CD14-positive monocyte (primary cell): ENCODE measurements around the gene AATK. TPM values are rescaled to one million over a fixed set of nuclear protein-coding genes. Genes with fewer than 3 reads are reported as not detected.

Experiments
- DNase-seq, 3 donors: peaks; one replicate each; pipeline ENCODE4 v3.0.0-alpha.2; 2011 to 2022
- H2AFZ ChIP-seq: 2 replicates; pipeline ENCODE4 v1.6.0; 2012; ENCODE audit warnings: mild to moderate bottlenecking, low read depth, low read length, inconsistent platforms; ENCODE audit not compliant: insufficient read depth, poor library complexity, severe bottlenecking
- H3K27ac ChIP-seq, 2 donors: 1 replicate in 1 of 2; 2 replicates in 1 of 2; pipeline ENCODE4 v1.5.1; 2012 to 2013; ENCODE audit warnings: low read length in 2 of 2, control low read depth in 1 of 2, inconsistent platforms in 1 of 2, low read depth in 1 of 2, mild to moderate bottlenecking in 1 of 2
- H3K27me3 ChIP-seq, 2 donors: one replicate each; pipeline versions ENCODE4 v1.6.0 to v1.6.1; 2011 to 2013; ENCODE audit warnings: low read length in 2 of 2; ENCODE audit not compliant: control insufficient read depth in 2 of 2, insufficient read depth in 2 of 2
- H3K36me3 ChIP-seq, 2 donors: replicated peaks in 1 of 2; 1 replicate in 1 of 2; 2 replicates in 1 of 2; pipeline versions ENCODE4 v1.5.1 to v1.6.1; 2012 to 2013; ENCODE audit warnings: low read length in 2 of 2, control low read depth in 1 of 2, inconsistent platforms in 1 of 2, mild to moderate bottlenecking in 1 of 2; ENCODE audit not compliant: insufficient read depth in 2 of 2, control insufficient read depth in 1 of 2
- H3K4me1 ChIP-seq, 2 donors: 1 replicate in 1 of 2; 2 replicates in 1 of 2; pipeline versions ENCODE4 v1.5.1 to v1.6.1; 2012 to 2013; ENCODE audit warnings: low read length in 2 of 2, control low read depth in 1 of 2, inconsistent platforms in 1 of 2, mild to moderate bottlenecking in 1 of 2, moderate library complexity in 1 of 2; ENCODE audit not compliant: insufficient read depth in 2 of 2, control insufficient read depth in 1 of 2
- H3K4me2 ChIP-seq: replicated peaks from 2 replicates; pipeline ENCODE3; 2012; ENCODE audit warnings: low read length, moderate library complexity, mild to moderate bottlenecking; ENCODE audit not compliant: poor library complexity, severe bottlenecking; ENCODE audit errors: extremely low read depth
- H3K4me3 ChIP-seq, 3 experiments: fragments of 200-600 bp in 1 of 3; sonication (generic) in 1 of 3; replicated peaks in 1 of 3; 1 replicate in 2 of 3; 2 replicates in 1 of 3; pipeline ENCODE4 v1.5.1; 2011 to 2013; ENCODE audit warnings: low read length in 3 of 3, mild to moderate bottlenecking in 3 of 3, control low read depth in 2 of 3, low read depth in 2 of 3, inconsistent platforms in 1 of 3, moderate library complexity in 1 of 3
- H3K79me2 ChIP-seq: 2 replicates; pipeline ENCODE4 v1.6.0; 2012; ENCODE audit warnings: mild to moderate bottlenecking, control low read depth, inconsistent platforms, low read length, moderate library complexity; ENCODE audit not compliant: insufficient read depth
- H3K9ac ChIP-seq: 2 replicates; pipeline ENCODE4 v1.6.0; 2017; ENCODE audit warnings: low read length, mild to moderate bottlenecking; ENCODE audit not compliant: insufficient read depth, poor library complexity, severe bottlenecking
- H3K9me3 ChIP-seq, 2 donors: replicated peaks in 1 of 2; 1 replicate in 1 of 2; 2 replicates in 1 of 2; pipeline versions ENCODE4 v1.5.1 to v1.6.1; 2012 to 2013; ENCODE audit warnings: low read length in 2 of 2, control low read depth in 1 of 2; ENCODE audit not compliant: control insufficient read depth in 1 of 2, insufficient read depth in 1 of 2
- H4K20me1 ChIP-seq: 2 replicates; pipeline ENCODE4 v1.6.0; 2012; ENCODE audit warnings: mild to moderate bottlenecking, low read length, control low read depth, moderate library complexity; ENCODE audit not compliant: insufficient read depth
- H3K27ac Mint-ChIP-seq, 7 donors: one replicate each; pipeline ENCODE4 v1.8.0; 2020; ENCODE audit warnings: mild to moderate bottlenecking in 7 of 7, mixed read lengths in 7 of 7, moderate library complexity in 6 of 7, inconsistent platforms in 2 of 7
- H3K27me3 Mint-ChIP-seq, 3 donors: one replicate each; pipeline ENCODE4 v1.8.0; 2021 to 2022; ENCODE audit warnings: low read depth in 3 of 3, mild to moderate bottlenecking in 3 of 3, mixed read lengths in 3 of 3, moderate library complexity in 3 of 3, inconsistent platforms in 1 of 3
- H3K36me3 Mint-ChIP-seq, 2 donors: one replicate each; pipeline ENCODE4 v1.8.0; 2020; ENCODE audit warnings: mixed read lengths in 2 of 2, inconsistent platforms in 1 of 2, mild to moderate bottlenecking in 1 of 2
- H3K4me1 Mint-ChIP-seq: one replicate; pipeline ENCODE4 v1.8.0; 2020; ENCODE audit warnings: mild to moderate bottlenecking, mixed read lengths
- H3K4me3 Mint-ChIP-seq, 2 donors: one replicate each; pipeline ENCODE4 v1.8.0; 2020; ENCODE audit warnings: mild to moderate bottlenecking in 2 of 2, mixed read lengths in 2 of 2, moderate library complexity in 1 of 2
- H3K9me3 Mint-ChIP-seq, 7 donors: one replicate each; pipeline ENCODE4 v1.8.0; 2020 to 2022; ENCODE audit warnings: mixed read lengths in 7 of 7, mild to moderate bottlenecking in 6 of 7, moderate library complexity in 6 of 7, inconsistent platforms in 2 of 7
- WGBS: methylation state at CpG from one replicate; pipeline ENCODE4 v1.1.5; 2013; ENCODE audit warnings: missing lambda C conversion rate; ENCODE audit not compliant: insufficient coverage; 5-methylcytosine and 5-hydroxymethylcytosine counted together
- intact Hi-C, 2 donors: fragments of 100-400 bp; cut with micrococcal nuclease; formaldehyde crosslinking; loops; one replicate each; pipeline versions ENCODE4 v1.15.0 to v1.15.1; 2023
- polyA plus RNA-seq, 3 donors: library from polyadenylated mRNA; depleted of rRNA in 1 of 3; unstranded in 2 of 3; stranded (reverse) in 1 of 3; fragments of 300-500 nt in 2 of 3; fragments of >200 nt in 1 of 3; fragmentation: Illumina TruSeq in 2 of 3; gene quantifications; 1 replicate in 2 of 3; 2 replicates in 1 of 3; pipeline ENCODE4 v1.2.3, GENCODE V29; 2012 to 2021
- TF ChIP-seq, protein P1 (sequence below): fragments of 200-600 bp; IDR thresholded peaks from one replicate; pipeline ENCODE4 v1.8.0; 2022; ENCODE audit warnings: antibody characterized with exemption, mild to moderate bottlenecking

The AATK gene
- polyA plus RNA-seq, 3 donors, result 0.93 to 15.3 (median 2.0) TPM

DNA sequence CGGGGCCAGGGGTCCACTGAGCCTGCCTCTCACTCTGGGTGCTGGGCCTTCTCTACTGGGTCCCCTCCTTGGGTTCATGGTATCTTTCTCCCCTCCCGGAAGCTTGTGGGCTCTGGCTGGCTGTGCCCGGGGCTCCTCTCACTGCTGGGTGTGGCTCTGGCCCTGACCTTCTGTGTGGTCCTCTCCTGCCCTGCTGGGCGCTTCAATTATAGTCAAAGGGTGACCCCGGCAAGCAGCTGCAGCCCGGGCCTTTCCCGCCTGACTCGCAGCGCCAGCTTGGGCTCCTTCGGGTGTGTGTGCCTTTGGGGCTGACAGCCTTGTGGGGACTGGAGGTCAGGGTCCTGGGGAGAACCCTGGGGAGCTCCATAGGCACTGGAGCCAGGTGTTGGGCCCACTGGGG is 55.0 kb downstream of the AATK start:
- TF ChIP-seq, protein P1, sequence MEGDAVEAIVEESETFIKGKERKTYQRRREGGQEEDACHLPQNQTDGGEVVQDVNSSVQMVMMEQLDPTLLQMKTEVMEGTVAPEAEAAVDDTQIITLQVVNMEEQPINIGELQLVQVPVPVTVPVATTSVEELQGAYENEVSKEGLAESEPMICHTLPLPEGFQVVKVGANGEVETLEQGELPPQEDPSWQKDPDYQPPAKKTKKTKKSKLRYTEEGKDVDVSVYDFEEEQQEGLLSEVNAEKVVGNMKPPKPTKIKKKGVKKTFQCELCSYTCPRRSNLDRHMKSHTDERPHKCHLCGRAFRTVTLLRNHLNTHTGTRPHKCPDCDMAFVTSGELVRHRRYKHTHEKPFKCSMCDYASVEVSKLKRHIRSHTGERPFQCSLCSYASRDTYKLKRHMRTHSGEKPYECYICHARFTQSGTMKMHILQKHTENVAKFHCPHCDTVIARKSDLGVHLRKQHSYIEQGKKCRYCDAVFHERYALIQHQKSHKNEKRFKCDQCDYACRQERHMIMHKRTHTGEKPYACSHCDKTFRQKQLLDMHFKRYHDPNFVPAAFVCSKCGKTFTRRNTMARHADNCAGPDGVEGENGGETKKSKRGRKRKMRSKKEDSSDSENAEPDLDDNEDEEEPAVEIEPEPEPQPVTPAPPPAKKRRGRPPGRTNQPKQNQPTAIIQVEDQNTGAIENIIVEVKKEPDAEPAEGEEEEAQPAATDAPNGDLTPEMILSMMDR, result no peak
- DNase-seq, result no peak
- Histone ChIP-seq H3K79me2 (no peaks in the 10 kb centered on the region), H4K20me1 (no peaks in the 10 kb centered on the region), H3K9ac (no peak overlapping the region), H3K27ac (no peak overlapping the region), H3K36me3 (no peaks in the 10 kb centered on the region), H3K27me3 (no peaks in the 10 kb centered on the region), H3K9me3 (no peaks in the 10 kb centered on the region), H3K4me2 (no peak overlapping the region), H2AFZ (no peak overlapping the region), H3K4me1 (no peaks in the 10 kb centered on the region), H3K4me3 (no peak overlapping the region)
- peaks cover 0 to 2% (median 0%) of the 10 kb centered on the region in 3 donors for H3K27me3 Mint-ChIP-seq
- no peaks in the 10 kb centered on the region for H3K9me3 Mint-ChIP-seq
- no peak overlapping the region for H3K4me3 Mint-ChIP-seq
- H3K36me3 Mint-ChIP-seq, result no peaks in the 10 kb centered on the region
- no peaks in the 10 kb centered on the region for H3K4me1 Mint-ChIP-seq
- intact Hi-C loops, result no loop called here
- 88% methylated on average over 10 of the region's 10 CpGs for WGBS
- H3K27ac Mint-ChIP-seq, result no peak overlapping the region

DNA sequence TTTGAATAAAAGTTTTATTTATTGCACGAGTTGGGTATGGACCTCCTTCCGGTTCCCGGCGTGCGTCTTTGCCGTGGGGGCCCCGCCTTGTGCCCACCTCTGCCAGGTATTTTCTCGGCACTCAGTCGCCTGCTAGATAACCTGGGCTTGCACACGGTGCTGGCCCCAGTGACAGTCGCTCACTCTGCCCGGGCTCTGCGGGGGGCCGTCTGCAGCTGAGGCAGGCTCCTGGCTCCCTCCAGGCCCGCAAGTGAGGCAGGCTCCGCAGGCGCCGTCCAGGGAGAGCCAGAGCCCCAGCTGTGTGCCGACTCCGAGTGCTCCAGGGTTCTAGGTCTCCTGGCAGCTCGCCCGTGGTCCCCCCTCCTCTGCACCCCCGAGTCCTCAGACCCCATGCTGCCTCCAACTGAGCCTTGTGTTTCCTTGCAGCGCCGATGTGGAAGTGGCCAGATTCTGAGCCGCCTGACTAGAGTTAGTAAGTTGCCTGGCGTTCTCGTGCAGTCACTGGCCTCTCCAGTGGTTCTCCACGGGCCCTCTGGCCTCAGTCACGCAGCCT is 55.5 kb downstream of the AATK start:
- Histone ChIP-seq H3K36me3 (no peaks in the 10 kb centered on the region), H4K20me1 (no peaks in the 10 kb centered on the region), H2AFZ (no peak overlapping the region), H3K4me1 (no peaks in the 10 kb centered on the region), H3K79me2 (no peaks in the 10 kb centered on the region), H3K4me3 (no peak overlapping the region), H3K27me3 (no peaks in the 10 kb centered on the region), H3K9ac (no peak overlapping the region), H3K27ac (no peak overlapping the region), H3K9me3 (no peaks in the 10 kb centered on the region), H3K4me2 (no peak overlapping the region)
- Mint-ChIP-seq H3K36me3 (no peaks in the 10 kb centered on the region), H3K4me3 (no peak overlapping the region), H3K27me3 (peaks cover 0 to 2% (median 0%) of the 10 kb centered on the region in 3 donors), H3K4me1 (no peaks in the 10 kb centered on the region), H3K9me3 (no peaks in the 10 kb centered on the region), H3K27ac (peak overlapping the region in 1 of 7 donors; percentile 45)
- WGBS, result 92% methylated on average over 28 of the region's 30 CpGs
- TF ChIP-seq, protein P1, result no peak
- DNase-seq, result no peak
- intact Hi-C loops, result no loop called here
